Measurements from ENCODE around the gene DUS2.
A peak's percentile ranks its signal among the peaks of the same experiment; 100 is the strongest.
"Not testable (repeated sequence)": the region's sequence is repeated elsewhere in the genome, so short reads cannot be mapped to it uniquely, and the experiment has no call there.

Gene DUS2

DNA sequence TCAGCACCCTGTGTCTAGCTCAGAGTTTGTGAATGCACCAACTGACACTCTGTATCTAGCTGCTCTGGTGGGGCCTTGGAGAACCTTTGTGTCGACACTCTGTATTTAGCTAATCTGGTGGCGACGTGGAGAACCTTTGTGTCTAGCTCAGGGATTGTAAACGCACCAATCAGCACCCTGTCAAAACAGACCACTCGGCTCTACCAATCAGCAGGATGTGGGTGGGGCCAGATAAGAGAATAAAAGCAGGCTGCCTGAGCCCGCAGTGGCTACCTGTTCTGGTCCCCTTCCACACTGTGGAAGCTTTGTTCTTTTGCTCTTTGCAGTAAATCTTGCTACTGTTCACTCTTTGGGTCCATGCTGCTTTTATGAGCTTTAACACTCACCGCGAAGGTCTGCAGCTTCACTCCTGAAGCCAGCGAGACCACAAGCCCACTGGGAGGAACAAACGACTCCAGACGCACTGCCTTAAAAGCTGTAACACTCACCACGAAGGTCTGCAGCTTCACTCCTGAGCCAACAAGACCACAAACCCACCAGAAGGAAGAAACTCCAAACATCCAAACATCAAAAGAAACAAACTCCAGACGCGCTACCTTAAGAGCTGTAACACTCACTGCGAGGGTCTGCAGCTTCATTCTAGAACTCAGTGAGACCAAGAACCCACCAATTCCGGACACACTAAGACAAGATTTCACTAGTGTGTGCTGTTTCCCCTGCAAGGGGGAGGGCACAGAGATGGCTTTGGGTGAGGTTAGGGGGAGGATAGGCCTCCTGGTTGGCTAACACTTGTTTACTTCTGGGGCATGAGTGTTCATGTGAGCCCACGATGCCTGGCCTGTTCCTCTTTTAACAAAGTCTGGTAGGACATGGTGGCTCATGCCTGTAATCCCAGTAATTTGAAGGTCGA lies 24.1 kb upstream of the DUS2 start, which contains the start of gene DPEP2:
Gene DPEP2 (minus strand): TSS at position 706 of the 910 bp plus-strand sequence. CDS start 6,272 bp downstream, outside the sequence.
- DNase-seq, result peak; percentile 76

DNA sequence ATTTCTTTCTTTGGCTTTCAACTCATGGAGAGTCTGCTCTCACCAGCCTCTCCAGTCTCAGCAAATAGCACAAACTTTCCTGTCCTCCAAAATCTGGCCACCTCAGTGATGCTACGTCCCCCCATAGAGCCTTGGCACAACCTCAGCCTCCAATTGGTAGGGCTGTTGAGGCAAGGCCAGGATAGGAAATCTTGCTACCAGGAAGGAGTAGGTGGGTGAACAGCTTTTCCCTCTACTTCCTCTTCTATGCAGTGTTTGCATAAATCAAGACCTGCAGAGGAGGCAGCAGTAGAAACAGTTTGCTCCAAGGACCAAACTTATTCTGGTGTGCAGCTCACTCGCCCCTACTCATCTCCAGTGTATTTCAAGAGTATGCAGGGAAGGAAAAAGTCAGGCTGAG lies 23.1 kb upstream of the DUS2 start:
- no peak for DNase-seq

DNA sequence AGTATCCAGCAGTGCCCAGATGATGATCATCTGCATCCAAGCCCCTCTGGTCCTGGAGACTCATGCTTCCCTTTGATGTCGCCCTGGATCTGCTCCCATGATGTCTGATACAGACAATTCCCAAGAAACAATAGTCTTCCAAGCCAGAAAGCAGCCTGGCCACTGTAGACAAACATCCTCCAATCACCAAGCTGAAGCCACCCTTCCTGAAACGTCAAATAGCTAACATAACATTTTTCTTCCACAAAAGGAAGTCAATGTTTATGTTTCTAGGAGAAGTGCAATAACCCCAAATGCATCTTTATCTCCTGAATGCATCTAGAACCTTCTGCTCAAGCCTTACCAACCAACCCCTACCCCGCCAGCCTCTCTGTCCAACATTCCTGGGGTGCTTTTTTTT lies 22.6 kb upstream of the DUS2 start:
- DNase-seq, result no peak

DNA sequence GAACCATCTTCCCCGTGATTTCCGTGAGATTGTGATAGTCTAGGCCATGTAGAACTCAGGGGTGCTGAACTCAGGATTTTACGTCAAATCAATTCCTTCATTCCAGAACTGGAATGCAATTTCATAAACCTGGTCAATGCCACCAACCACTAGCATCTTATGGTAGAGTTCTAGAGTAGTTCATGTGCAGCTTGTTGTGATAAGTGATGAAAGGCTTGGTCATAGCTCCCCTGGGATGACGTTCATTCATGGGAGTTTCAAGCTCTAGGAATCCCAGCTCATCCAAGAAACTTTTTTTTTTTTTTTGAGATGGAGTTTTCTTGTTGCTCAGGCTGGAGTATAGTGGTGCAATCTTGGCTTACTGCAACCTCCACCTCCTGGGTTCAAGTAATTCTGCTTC lies 20.1 kb upstream of the DUS2 start:
- DNase-seq, result no peak

DNA sequence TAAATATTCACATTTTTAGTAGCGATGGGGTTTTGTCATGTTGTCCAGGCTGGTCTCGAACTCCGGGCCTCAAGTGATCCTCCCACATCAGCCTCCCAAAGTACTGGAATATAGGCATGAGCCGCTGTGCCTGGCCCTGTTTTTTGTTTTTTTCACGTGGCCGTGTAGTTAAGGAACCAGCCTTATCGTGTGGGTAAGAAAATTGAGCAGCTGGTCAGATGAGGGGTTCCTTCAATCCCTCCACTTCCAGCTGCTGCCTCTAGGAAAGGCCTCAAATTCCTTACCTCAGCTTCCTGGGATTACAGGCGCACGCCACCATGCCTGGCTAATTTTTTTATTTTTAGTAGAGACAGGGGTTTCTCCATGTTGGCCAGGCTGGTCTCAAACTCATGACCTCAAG lies 17.9 kb upstream of the DUS2 start:
- DNase-seq, result no peak

DNA sequence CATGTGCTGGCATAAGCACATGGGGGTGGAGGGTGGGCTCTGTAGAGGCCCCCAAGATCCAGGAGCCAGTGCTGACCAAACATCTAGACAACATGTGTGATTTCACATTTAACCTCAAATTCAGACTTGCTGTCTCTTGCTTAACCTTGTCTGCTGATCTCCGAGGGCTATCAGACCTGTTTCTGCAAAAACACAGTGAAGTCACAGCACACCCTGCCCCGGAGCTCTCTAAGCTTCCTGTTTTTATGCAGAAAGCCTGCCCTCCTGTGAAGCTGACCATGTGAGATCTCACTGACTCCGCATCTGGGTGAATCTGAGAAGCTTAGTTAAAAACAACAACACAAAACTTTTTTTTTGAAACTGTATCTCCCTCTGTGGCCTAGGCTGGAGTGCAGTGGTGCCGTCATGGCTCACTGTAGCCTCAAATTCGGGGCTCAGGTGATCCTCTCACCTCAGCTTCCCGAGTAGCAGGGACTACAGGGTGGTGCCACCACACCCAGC lies 17.2 kb upstream of the DUS2 start:
- DNase-seq, result peak; percentile 69

DNA sequence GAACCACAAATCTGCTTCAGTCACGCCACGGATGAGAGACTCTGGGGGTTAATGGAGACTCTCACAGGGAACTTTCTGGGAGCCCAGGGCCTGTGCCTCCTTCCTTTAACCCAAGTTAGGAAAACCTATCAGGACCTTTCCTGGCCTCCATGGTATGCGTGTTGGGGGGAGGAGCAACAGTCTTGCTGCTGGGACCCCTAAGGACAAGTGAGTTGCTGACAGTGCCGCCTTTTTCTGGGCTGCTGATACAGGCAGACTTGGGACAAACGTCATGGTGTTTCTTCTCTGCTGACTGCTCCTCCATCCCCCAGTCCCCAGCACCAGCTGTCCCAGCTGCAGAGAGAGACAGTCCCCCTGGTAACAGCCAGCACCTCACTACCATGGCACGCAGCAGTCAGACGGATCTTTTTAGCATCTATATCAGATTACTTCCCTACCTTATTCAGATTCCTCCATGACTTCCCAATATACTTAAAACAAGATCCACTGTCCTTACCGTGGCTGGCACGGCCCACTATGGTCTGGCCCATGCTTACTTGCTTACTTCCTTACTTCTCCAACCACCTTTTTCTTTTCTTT lies 13.8 kb upstream of the DUS2 start:
- no peak for DNase-seq

DNA sequence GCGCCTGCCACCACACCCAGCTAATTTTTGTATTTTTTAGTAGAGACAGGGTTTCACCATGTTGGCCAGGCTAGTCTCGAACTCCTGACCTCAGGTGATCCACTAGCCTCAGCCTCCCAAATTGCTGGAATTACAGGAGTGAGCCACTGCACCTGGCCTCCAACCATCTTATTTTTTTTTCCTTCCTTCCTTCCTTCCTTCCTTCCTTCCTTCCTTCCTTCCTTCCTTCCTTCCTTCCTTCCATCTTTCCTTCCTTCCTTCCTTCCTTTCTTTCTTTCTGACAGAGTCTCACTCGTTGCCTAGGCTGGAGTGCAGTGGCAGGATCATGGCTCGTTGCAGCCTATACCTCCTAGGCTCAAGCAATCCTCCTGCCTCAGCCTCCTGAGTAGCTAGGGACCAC lies 13.2 kb upstream of the DUS2 start:
- DNase-seq, result not testable (repeated sequence)

DNA sequence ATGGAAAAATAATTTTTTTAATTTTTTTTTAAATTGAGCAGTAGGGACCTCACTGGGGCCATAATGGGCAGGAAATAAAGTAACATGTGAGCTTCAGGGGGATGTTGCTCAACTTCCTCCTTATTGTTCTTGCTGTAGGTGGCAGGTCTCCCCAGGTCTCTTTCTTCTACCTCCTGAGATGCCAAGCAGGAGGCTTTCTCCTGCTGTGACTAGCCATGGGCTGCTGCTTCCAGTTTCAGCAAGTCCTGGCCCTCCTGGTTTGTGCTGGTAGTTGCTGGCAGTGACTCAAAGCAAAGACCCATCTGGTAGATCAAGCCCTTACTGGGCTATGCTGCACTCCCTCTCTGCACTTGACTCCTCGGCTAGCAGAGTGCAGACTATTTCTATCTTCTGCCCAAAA lies 9.6 kb upstream of the DUS2 start:
- no peak for DNase-seq

DNA sequence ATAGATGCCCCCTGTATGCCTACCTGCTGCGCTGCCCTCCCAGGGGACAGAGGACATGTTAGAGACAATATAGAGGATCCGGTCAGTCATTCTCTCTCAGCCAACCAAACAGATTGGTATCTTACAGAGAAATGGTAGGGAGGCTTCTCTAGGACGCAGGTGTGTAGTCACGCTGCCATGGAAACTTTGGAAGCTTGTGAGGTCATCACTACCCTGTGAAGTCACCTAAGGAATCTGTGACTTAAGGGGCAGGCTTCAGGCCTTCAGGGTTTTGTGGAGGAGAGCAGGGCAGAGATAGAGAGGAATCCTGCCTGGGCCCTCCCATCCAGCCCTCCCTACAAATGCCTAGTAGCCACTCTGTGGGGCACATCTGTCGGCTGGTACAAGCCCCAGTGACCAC lies 7.4 kb upstream of the DUS2 start, which contains the start of gene DPEP2NB:
Gene DPEP2NB (minus strand): TSS at position 231 of the 400 bp plus-strand sequence. CDS start 141 bp downstream, at position 90.
- no peak for DNase-seq

DNA sequence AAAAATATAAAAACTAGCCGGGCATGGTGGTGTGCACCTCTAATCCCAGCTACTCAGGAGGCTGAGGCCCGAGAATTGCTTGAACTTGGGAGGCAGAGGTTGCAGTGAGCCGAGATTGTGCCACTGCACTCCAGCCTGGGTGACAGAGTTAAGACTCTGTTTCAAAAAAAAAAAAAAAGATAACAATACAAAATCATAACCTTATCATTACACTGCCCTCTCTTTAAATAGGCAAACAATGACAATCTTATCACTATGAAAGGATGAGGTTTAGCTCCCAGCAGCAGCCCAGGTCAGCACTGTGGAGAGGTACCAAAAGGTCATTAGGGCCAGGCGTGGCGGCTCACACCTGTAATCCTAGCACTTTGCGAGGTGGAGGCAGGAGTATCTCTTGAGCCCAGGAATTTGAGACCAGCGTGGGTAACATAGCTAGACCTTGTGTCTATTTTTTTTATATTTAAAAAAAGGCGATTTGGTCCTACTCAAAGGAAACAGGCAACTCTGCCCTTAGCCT lies 3.9 kb upstream of the DUS2 start:
- DNase-seq, result no peak

DNA sequence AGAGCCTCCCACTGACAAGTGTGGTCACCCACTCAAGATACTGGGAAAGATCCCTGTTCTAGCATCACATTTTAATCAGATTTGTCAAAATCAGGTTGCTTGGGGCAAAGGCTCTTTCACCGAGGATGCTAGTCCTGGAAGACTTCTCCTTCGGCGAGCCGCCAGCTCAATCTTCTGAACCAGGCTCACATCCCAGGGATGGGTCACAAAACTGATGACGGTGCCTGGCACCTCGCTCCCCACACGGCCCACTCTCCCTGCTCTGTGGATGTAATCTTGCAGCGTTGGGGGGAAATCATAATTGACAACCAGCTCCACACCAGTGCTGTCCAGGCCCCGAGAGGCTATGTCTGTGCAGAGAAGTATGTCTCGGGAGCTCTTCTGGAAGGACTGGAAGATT lies 1.6 kb upstream of the DUS2 start:
- DNase-seq, result no peak

DNA sequence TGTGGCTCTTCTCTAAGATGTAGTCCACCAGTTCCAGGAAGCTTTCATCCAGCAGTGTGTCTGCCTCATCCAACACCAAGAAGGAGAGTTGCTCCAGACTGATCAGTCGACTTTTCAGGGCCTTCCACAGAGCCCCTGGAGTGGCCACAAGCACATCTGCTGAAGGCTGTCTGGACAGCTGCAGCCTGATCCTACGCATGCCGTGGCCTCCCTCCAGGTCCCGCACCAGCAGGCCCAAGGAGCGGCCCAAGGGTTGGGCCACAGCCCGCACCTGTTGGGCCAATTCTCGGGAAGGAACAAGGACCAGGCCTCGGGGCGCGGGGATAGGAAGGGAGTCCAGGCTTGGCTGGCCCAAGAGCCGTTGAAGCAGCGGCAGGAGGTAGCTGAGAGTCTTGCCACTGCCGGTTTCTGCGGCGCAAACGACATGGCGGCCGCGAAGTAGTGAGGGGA lies 781 bp upstream of the DUS2 start:
- no peak for DNase-seq

DNA sequence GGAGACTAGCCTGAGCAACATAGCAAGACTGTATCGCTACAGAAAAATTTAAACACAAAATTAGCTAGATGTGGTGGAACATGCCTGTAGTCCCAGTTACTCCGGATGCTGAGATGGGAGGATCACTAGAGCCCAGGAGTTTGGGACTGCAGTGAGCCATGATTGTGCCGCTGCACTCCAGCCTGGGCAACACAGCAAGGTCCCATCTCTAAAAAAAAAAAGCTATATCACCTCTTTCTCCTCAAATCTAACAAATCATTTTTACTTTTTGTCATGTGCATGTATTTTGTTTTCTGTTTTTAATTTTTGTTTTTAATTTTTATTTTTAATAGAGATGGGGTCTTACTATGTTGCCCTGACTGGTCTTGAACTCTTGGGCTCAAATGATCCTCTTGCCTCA lies 5.9 kb downstream of the DUS2 start:
- DNase-seq, result no peak

DNA sequence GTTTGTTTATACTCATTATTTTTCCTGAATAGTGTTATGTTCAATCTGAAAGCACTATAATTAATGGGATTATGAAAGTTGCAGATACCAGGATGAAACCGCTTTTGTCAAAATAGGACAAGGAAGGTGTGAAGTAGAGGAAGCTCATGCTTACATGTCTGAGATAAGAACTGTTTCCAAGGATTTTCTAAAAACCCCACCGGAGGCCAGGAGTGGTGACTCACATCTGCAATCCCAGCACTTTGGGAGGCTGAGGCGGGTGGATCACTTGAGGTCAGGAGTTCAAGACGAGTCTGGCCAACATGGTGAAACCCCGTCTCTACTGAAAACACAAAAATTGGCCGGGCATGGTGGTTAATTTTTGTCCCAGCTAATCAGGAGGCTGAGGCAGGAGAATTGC lies 7.0 kb downstream of the DUS2 start:
- DNase-seq, result not testable (repeated sequence)

DNA sequence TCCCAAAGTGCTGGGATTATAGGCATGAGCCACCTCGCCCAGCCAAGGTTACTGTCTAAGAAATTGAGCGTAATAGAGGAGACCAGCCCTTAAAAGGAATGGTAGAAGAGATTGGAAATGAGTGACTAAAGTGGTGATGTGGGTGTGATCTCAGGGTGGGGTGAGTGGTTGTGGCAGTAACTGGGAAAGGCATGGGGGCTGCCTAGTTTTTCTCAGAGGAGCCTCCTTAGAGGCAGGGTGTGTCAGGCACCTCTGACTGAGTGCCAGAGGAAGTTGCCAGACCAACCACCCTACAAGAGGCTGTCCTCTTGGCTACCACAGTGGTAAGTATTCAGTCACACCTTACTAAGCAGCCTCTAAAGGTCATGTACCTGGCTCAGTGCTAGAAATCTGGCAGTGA lies 8.9 kb downstream of the DUS2 start:
- DNase-seq, result no peak

DNA sequence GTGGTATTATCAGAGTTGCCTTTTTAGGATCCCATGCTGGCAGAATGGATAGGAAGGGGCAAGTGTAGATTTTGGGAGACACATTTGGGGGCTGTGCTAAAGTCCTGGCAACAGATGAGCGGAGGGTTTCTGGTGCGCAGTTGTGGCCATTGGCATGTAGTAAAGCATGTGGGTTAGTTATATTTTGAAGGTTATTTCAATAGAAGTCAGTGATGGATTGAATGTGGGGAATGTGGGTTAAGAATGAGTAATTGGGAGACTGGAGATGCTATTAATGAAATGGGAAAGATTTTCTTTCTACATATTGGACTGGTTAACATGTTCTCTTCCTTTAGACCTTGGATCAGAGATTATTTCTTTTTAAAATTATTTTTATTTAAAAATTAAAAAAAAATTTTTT lies 10.0 kb downstream of the DUS2 start:
- no peak for DNase-seq

DNA sequence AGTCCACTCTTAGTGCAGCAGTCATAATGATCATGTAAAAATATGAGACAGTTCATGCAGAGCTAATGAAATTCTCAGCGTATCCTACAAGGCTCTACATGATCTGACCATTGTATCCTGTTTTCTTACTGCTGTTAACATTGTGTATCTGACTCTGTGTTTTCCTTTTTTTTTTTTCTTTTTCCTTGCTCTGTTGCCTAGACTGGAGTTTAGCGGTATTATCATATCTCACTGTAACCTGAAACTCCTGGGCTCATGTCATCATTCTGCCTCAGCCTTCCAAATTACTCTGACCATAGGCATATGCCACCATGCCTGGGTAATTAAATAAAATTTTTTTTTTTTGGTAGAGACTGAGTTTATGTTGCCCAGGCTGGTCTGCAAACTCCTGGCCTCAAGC lies 12.1 kb downstream of the DUS2 start:
- no peak for DNase-seq

DNA sequence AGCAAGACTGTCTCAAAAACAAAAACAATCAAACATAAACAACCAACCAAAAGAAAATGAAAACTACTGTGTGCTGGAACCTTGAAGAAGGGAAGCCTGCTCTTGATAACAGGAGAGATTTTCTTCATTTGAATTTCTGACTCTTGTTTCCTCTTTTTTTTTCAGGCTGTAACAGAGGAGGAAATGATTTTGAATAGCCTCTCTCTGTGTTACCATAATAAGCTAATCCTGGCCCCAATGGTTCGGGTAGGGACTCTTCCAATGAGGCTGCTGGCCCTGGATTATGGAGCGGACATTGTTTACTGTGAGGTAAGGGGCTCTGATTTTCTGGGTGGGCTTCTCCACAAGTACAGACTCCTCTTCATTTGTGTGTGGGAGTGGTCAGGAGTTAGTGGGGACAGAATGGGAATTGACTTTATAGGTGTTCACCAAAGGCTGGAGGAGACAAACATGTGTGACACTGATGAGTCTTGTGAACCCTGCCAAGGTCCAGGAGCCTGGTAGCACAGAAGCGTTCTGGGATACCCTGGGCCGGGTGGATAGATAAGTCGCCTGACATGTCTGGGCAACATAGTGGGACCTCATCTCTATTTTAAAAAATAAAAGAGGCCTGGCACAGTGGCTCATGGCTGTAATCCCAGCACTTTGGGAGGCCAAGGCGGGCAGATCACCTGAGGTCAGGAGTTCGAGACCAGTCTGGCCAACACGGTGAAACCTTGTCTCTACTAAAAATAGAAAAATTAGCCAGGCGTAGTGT lies 14.9 kb downstream of the DUS2 start:
- peak; percentile 19 for DNase-seq

DNA sequence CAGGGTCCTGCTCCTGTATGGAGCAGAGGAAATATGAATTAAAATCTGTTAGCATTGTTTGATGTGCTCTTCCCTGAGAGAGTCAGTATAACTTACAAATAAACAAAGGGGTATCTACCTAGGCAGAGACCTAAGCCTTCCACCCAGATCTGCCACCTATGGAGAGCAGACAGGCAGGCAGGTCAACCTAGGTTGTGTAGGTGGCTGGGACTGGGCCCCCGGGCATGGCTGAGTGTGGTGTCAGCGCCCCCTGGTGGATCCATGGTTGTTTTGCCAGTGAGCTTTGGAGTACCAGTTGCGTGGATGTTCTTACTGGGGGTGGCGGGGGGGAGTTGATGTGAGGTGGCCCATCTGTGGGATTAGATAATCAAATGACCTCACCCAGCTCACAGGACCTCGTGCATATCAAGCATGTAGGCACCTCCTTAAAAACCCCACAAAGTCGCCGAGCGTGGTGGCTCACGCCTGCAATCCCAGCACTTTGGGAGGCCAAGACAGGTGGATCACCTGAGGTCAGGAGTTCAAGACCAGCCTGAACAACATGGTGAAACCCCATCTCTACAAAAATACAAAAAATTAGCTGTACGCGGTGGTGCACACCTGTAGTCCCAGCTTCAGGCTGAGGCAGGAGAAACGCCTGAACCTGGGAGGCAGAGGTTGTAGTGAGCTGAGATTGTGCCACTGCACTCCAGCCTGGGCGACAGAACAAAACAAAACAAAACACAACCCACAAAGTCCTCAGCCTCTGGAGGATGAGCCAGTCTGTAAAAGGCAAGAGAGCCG lies 17.6 kb downstream of the DUS2 start:
- DNase-seq, result peak; percentile 96

DNA sequence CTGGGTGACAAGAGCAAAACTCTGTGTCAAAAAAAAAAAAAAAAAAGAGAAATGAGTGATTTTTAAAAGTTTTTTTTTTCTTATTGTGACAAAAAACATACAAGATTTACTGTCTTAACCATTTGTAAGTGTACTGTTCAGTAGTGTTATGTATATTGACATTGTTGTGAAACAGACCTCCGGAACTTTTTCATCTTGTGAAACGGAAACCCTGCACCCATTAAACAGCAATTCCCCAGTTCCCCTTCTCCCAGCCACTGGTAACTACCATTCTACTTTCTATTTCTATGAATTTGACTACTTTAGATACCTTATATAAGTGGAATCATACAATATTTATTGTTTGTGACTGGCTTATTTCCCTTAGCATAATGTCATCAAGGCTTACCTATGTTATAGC lies 18.7 kb downstream of the DUS2 start:
- DNase-seq, result peak; percentile 8

DNA sequence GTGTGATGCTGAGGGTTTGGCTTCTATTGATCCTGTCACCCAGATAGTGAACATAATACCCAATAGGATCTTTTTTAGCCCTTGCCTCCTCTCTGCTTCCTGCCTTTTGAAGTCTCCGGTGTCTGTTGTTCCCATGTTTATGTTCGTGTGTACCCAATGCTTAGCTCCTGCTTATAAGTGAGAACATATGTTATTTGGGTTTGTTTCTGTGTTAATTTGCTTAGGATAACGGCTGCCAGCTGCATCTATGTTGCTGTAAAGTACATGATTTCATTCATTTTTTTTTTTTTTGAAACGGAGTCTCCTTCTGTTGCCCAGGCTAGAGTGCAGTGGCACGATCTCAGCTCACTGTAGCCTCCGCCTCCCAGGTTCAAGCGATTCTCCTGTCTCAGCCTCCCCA lies 23.0 kb downstream of the DUS2 start:
- peak; percentile 21 for DNase-seq

All from activated effector memory CD4-positive, alpha-beta T cell treated with anti-CD3 and anti-CD28 coated beads, Interleukin-2, amount 50 U/mL, for 16 hours (primary cell).